ENCODE results near the gene SRSF4.
"Not testable (repeated sequence)": the region's sequence is repeated elsewhere in the genome, so short reads cannot be mapped to it uniquely, and the experiment has no call there.

The SRSF4 gene

DNA sequence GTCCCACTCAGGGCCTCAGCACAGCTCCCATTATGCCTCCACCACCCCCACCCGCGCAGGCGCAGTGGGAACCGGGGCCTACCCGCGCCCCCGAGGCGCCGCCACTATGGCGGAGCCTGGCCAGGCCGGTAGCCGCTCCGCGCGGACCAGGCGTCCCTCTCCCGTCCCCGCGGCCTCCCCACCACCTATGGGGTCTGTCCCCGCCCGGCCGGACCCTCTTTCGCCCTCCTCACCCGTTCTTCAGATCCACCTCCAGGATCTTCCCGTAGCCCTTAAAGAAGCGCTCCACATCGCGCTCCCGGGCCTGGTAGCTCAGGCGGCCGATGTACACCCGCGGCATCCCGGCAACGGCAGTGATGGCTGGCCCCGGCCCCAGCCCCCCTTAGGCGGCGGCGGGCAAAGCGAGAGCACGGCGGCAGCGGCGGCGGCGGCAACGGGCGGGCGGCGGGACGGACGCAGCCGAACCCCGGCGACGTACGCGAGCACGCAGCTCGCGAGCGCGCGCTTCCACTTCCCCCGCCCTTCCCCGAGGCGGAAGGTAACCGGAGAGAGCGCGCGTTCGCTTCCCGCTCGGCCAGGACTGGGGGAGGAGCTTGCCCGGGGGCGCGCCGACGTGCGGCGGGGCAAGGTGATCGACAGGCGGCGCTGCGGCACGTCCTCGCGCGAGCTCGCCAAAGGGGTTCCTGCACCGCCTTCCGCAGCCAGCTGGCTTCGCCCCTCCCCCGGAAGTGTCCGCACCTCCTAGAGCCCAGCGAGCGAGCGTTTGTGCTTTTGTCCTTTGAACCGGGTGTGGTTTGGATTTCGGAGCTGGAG lies at the start of gene SRSF4:
SRSF4 (minus strand) TSS at position 488 of the 813 bp plus-strand sequence; CDS start at position 340, 148 bp downstream.
- DNase-seq, result peak; percentile 99

DNA sequence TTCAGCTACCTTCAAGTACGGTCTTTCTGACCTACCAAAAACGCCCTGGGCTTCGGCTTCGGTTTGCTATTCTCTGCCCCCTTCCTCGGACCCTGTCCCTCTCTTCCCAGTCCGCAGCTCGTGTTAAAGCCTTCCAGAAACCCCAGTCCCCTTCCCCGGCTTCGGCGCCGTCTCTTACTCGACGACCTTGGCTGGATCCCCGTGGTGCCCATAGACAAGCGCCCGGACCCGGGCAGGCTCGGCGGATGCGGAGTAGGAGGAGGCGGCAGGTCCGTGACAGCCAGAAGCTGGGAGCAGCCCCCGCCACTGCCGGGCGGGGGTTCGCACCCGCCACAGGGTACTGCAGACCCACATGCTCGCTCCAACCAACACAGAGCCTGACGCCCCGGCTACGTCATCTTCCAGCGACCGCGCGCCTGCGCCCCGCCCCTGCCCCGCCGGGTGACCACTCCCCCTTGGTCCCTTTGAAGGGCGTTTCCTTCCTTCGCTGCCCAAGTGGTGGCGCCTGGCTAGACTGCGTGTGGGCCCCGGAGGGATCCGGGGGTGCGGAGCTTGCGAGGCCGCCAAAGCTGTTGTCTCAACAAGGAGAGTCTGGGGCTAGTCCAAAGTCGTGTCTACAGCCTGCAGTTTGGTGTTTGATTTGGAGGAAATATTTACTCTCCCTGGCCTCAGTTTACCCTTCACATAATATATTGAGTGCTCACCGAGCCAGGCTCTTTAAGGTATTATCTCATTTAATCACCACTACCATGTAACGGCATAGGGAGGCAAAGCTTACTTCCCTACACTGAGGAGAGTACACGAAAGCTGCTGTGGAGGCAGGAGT lies 49.1 kb upstream of the SRSF4 start, which contains the start of gene MECR:
MECR (minus strand) TSS at position 382 of the 826 bp plus-strand sequence; CDS start at position 354, 28 bp downstream.
- DNase-seq, result peak; percentile 91

DNA sequence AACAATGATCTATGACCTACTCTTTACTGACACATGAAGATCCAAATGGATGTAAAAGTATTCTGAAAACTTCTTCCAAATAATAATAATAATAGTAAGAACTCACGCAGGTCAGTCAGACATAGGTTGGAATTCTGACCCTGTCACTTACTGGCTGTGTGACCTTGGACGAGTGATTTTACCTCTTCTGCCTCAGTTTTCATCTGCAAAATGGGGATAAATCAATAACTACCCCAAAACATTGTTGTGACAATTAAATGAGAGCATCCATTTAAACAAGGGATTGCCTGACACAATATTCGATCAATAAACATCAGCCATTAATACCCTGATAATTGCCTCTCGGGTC lies 48.5 kb upstream of the SRSF4 start:
- DNase-seq, result no peak

DNA sequence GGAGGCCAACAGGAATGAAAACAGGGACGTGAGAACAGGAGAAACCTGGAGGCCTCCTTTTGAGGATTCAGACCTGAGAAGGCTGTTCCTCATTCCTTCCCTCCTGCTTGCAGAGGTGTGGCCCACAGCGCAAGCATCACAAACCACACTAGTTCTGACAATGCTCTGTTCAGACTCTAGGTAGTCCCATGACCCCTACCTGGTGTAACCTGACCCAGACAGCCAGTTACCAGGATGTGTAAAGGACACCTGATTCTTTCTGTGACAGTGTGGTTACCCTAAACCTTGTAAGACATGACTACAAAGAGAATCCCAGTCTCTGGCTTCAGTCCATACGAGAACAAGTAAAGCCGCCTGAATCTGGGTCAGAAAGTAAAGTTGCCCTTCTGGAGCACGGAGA lies 45.8 kb upstream of the SRSF4 start:
- DNase-seq, result no peak

DNA sequence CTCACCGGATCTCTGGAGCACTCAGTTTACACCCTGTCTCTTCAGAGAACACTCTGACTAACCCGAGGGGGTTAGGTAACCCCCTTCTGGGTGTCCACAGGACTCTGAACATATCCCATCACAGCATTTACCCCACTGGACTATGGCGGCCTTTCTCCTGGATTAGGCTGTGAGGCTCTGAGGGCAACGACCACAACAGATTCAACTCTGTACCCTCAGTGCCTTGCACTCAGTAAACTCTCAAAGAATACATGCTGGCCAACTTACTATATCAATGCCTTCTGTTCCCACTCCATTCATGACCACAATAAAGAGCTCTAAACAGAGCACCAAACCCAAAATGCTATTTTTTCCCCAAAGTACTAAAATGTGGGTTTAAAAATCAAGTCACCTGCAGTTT lies 43.7 kb upstream of the SRSF4 start:
- DNase-seq, result no peak

DNA sequence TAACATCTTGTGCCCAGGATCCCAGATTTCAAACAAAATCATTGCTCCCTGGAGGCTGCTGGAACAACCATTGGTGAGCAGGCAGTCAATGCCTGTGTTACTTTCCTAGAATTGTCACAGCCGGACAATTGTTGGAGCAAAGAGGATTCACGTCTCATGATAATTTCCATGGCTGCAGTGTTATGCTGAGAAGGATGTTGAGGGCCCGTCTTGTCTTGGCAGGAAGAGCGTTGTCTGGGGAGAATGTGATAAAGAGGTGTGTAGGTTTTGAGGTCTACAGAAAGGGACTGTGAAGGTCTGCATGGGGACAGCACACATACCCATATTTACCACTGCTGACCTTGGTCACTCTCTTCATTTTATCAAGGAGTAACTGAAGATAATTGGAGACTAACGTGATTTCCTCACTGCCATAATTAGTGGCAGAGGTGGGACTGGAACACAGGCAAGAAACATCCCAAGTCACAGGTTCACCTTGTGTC lies 42.7 kb upstream of the SRSF4 start:
- DNase-seq, result no peak

DNA sequence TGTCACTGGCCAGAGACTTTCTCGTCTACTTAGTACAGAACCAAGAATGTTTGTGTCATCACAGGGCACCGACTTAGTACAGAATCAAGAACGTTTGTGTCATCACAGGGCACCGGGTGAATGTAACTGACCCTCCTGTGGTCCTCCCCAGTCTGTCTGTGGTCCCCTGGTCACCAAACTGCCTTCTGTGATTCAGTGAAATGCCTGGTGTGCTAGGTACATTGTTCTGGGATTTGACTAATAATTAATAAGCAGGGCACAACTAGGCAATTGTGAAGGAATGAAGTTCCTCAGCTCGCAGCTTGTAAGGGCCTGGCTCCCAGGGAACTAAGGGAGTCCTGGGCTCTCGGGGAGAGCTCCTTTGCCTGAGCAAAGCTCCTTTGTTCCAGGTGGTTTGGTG lies 41.8 kb upstream of the SRSF4 start:
- DNase-seq, result no peak

DNA sequence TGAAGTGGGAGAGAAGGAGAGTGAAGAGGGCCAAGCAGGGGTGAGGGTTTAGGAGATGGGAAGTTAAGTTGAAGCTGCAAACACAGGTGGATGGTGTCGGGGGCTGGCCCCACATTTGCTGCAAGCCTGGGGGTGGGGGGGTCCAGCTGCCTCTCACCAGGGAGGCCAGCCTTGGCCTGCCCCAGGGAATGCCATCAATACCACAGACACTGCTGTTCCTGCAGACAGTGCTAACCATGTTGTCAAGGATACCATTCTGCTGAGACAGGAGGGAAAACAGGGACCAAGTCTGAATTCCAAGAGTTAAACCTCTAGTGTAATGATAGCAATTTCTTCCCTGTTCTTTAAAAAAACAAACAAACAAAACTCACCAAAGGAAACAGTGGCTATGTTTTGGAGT lies 41.0 kb upstream of the SRSF4 start:
- DNase-seq, result no peak

DNA sequence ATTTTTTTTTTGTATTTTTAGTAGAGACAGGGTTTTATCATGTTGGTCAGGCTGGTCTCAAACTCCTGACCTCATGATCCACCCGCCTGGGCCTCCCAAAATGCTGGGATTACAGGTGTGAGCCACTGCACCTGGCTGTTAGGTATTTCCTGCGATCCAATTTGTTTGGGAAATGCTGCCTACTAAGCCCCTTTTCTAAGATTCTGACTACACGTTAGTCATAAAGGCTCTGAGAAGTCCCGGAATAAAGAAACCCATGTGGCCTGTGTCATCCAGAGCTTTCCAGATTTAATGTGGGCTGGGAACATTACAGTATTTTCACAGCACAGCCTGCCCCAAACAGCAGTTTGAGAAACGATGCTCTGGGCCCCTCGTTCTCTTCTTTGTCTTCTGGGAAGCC lies 40.6 kb upstream of the SRSF4 start:
- DNase-seq, result not testable (repeated sequence)

DNA sequence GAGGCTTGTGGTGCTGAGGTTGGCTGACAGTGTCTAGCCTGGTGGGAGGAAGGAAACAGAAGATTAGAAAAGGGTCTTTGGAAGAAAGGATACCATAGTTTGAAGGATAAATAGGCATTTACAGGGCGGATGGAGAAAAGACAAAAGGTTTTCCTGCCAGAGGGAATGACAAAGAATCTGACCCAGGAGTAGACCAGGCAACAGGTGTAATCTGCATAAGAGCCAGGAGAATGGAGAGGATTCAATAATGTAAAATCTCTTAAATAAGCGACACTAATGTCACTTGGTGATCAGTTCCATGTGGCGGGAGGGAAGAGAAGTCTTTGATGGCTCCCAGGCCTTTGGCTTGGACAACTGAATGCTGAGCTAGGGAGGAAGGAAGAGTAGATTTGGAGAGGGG lies 39.6 kb upstream of the SRSF4 start:
- no peak for DNase-seq

DNA sequence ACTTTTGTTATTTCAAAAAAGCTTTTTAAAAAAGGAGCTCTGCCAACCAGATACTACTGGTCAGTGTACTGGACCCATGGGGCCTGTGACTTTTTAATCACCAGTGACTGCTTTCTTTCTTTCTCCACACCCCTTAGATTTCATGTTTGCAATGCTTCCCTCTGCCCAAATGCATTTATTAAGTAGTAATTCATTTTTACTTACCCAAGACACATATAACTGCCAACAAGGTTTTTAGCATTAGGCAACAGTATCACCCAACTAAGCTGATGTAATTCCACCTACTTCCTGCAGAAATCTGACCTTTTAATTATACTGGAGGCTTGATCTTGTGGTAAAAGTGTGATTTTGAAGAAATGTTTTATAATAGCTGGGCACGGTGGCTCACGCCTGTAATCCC lies 36.5 kb upstream of the SRSF4 start:
- DNase-seq, result no peak

DNA sequence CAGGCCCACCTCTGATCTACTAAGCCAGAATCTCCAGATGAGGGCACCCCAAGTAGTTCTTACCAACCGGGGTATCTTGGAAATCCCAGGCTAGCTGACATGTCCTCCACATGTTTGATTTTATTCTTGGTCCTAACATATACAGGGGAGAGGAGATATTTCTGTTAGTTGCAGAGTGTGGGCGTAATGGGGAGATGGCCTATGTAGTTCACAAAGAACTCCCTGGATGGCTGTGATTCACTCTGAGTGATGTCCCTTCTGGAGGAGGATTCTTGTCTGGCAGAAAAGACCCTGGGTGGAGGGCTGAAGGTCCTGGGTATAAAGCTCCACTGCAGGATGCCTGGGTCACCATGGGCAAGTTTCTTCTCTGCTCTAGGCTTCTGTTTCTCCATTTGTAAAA lies 35.9 kb upstream of the SRSF4 start:
- no peak for DNase-seq

DNA sequence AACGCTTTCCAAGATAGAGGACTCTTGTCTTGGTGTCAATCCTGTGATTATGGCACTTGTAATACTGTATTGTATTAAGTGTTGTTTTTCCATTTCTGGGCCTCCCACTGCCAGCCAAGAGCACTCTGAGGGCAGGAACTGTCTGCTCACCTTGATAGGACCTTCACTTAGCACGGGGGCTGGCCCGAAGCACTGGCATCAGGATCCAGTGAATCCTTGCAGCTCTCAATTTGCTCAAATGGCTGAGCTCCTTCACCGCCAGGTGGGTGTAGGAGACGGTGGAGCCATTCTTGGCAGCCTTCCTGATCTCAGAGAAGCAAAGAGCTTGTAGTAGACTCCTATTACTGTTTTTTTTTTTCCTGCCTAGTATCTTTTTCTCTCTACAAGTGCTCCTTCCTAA lies 31.4 kb upstream of the SRSF4 start:
- no peak for DNase-seq

DNA sequence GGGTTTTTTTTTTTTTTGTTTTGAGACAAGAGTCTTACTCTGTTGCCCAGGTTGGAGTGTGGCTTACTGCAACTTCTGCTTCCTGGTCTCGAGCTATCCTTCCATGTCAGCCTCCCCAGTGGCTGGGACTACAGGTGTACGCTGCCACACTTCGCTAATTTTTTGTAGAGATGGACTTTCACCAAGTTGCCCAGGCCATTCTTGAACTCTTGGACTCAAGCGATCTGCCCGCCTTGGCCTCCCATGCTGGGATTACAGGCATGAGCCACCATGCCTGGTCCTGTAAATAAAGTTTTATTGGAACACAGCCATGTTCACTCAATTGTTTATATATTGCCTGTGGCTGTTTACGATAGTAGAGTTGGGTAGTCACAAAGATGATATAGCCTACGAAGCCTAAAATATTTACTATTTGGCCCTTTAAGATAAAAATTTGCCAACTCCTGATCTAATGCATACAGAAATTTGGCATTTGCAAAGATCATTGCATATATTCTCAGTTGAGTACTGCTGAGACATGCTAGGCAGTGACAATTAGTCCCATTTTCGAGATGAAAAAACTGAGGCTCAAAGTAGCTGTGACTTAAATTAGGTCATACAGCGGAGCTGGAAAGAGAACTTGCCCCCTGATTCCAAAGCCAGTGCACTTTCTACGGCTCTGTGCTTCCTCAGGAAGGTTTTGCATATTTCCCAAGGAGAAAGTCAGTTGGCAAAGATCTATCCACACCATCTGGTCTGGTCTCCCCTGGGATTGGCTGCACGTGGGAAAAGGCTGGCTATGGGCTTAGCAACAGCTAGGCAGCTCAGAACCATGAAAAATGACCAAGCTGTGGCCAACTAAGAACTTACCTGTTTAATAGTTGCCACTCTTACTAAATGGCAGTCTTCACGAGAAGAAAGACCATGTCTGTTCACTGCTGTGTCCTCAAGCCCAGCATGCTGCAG lies 29.7 kb upstream of the SRSF4 start:
- DNase-seq, result no peak

DNA sequence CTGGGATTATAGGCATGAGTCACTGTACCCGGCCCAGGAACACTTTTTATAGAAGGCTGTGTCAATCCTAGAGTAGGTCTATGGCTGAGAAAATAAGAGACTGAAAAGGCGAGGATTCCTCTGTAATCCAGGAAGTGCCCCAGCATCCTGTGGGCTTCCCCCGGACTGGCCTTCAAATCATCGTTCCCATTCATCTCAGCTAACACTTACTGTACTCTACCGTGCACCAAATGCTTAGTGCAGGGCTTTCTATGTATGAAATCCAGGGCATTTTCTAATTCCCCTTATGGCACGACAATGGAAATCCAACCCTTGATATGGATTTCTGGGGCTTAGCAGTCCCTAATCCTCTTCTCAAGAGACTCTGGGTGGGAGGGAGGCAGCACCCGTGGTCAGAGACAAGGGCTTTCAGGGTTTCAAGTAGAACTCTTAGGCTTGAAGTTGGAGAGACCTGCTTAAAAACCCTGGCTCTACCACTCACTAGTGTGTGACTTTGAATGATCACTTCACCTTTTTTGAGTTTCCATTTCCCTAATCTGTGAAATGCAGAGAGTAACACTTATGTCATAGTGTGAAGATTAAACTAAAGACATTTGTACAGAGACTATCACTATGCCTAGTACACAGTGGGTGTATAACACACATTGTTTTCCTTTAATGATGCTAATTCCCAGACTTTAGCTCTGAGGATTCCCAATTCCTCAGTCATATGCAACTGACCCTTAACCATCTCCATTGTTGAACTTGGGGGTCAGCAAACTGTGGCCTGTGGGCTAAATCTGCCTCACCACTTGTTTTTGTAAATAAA lies 28.8 kb upstream of the SRSF4 start:
- DNase-seq, result no peak

DNA sequence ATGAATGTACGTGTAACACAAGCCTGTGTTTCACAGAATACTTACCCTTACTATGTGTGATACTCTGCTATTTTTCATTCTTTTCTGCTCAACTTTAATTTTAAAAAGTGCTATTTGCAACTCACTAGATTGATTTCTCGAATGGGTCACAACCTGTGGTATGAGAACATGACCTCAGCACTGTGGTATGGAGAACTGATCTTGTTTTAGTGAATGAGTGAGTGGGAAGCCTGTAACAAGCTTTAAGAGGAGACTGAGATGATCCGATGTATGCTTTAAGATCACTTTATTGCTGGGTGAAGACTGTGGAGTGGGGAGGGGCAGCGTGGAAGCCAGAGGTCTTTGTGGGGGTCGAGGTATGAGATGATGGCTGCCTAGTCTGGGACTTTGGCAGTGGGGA lies 27.5 kb upstream of the SRSF4 start:
- DNase-seq, result no peak

DNA sequence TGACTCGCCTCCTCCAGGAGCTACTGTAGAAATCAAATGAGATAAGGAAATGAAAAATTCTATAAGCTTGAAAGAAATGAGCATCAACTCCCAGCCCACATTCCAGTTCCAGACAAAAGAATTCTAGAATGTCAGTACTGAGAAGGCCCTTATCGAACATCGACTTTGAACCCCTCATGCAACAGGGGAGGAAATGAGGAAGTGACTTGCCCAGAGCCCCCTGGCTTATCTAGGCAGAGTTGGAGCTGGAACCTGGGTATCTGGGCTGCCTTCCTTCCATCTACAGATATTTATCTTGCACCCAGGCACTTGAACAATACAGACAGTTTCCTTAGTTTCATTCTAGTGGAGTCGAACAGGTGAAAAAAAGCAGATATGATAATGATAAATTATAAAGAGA lies 26.7 kb upstream of the SRSF4 start:
- no peak for DNase-seq

DNA sequence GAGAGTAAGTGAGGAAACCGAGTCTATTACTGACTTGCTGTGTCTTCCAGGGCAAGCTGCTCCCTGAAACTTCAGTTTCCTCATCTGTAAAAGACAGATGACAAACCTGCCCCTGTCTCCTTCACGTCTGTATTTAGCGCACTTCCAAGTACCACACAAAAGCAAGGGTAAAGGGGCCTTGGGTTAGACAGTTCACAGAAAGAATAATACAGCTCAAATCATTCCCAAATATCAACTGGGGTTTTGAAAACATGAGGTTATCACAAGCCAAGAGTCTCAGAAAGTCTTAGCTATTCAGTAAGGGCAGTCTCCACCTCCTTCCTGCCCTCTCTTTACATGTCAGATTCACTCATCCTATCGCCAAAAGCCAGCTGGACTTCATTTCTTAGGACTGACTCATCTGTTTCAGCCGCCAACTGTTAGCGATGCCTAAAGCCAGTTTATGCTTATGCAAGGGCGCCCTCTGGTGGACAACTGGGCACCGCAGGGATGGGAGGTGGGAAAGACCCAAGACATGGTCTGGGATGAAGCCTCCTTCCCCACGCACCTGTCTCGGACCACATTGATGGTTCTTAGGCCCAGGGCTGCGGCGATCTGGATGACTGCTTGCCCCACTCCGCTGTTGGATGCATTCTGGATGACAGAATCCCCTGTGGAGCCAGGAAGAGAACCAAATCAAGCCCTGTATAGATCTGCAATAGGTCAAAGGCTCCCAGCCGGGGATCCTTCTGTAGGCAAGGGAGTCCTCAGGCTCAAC lies 21.1 kb upstream of the SRSF4 start:
- DNase-seq, result peak; percentile 87

DNA sequence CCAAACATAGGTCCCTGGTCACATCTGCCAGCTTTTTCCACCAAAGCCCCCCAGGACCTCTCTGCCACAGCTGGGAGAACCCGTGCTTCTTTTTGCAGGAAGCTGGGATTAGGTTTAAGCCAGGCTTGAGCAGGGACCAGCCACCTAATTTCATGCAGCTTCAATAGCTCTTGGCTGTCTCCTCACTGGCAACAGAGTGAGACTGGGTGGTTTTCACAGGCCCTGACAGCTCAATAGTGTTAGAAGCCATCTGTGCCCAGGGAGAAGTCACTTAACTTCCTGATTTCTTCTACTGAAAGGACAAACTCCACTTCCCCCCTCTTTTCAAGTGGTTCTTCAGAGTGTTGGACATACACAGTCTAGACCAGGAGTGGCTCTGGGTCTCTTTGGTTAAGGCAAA lies 20.4 kb upstream of the SRSF4 start:
- DNase-seq, result no peak

DNA sequence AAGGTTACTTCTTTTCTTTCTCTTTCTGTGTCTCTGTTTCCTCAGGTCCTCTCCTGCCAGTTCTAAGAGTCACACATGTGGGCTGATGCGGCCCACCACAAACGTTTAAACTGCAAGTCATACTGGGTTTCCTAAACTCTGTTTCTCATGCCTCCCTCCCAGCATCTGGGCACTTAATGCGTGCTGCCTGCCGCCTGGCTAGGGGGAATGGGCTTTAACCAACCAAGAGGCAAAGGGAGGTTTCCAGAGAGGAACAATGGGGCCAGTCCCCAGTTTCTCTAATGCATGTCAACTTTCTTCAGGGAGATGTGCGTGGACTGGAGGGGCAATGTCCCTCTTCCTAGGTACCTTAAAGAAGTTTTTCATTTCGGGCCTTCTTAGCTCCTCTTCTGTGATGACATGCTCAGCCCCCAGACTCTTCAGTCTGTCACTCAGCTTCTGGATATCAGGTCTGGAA lies 19.9 kb upstream of the SRSF4 start:
- DNase-seq, result no peak

Measured in NCI-H345 (cell line).